ENCODE measurements around the gene VRK1.

VRK1 gene

GRCh38 chr14:96790706-96791105, 6.5 kb upstream of the VRK1 start:
- H3K4me3 ChIP-seq (replicated peaks; ENCODE audit: low read depth, low read length), result no peak overlapping the region
- peaks cover 2% of the 10 kb centered on the region; the same call in 1 of the 2 replicates for H3K27me3 ChIP-seq (replicated peaks; ENCODE audit: control insufficient read depth, insufficient read depth, low read length)
- DNase-seq (ENCODE audit: extremely low read depth, insufficient read length), result no peak
- no peaks in the 10 kb centered on the region for H3K36me3 ChIP-seq (ENCODE audit: control insufficient read depth, insufficient read depth, low read length)
- TF ChIP-seq CTCF (IDR thresholded peaks at IDR 0.05; ENCODE audit: insufficient read depth, low read length, poor library complexity, severe bottlenecking), result no peak

GRCh38 chr14:96792003-96792402, 5.2 kb upstream of the VRK1 start:
- TF ChIP-seq CTCF (IDR thresholded peaks at IDR 0.05; ENCODE audit: insufficient read depth, low read length, poor library complexity, severe bottlenecking), result no peak
- Histone ChIP-seq H3K27me3 (replicated peaks; ENCODE audit: control insufficient read depth, insufficient read depth, low read length) (peaks cover 2% of the 10 kb centered on the region; the same call in 1 of the 2 replicates), H3K4me3 (replicated peaks; ENCODE audit: low read depth, low read length) (no peak overlapping the region), H3K36me3 (ENCODE audit: control insufficient read depth, insufficient read depth, low read length) (no peaks in the 10 kb centered on the region)
- no peak for DNase-seq (ENCODE audit: extremely low read depth, insufficient read length)

GRCh38 chr14:96792591-96792990, 4.6 kb upstream of the VRK1 start:
- Histone ChIP-seq H3K4me3 (replicated peaks; ENCODE audit: low read depth, low read length) (no peak overlapping the region), H3K27me3 (replicated peaks; ENCODE audit: control insufficient read depth, insufficient read depth, low read length) (peaks cover 2% of the 10 kb centered on the region; the same call in 1 of the 2 replicates), H3K36me3 (ENCODE audit: control insufficient read depth, insufficient read depth, low read length) (no peaks in the 10 kb centered on the region)
- TF ChIP-seq CTCF (IDR thresholded peaks at IDR 0.05; ENCODE audit: insufficient read depth, low read length, poor library complexity, severe bottlenecking), result no peak
- DNase-seq (ENCODE audit: extremely low read depth, insufficient read length), result no peak

- Histone ChIP-seq H3K36me3 (ENCODE audit: control insufficient read depth, insufficient read depth, low read length) (no peaks in the 10 kb centered on the region), H3K4me3 (replicated peaks; ENCODE audit: low read depth, low read length) (no peak overlapping the region), H3K27me3 (replicated peaks; ENCODE audit: control insufficient read depth, insufficient read depth, low read length) (peaks cover under 1% of the 10 kb centered on the region; the same call in 1 of the 2 replicates)
- no peak for DNase-seq (ENCODE audit: extremely low read depth, insufficient read length)
- TF ChIP-seq CTCF (IDR thresholded peaks at IDR 0.05; ENCODE audit: insufficient read depth, low read length, poor library complexity, severe bottlenecking), result no peak
Measured at GRCh38 chr14:96793547-96793946, 3.6 kb upstream of the VRK1 start.

DNA sequence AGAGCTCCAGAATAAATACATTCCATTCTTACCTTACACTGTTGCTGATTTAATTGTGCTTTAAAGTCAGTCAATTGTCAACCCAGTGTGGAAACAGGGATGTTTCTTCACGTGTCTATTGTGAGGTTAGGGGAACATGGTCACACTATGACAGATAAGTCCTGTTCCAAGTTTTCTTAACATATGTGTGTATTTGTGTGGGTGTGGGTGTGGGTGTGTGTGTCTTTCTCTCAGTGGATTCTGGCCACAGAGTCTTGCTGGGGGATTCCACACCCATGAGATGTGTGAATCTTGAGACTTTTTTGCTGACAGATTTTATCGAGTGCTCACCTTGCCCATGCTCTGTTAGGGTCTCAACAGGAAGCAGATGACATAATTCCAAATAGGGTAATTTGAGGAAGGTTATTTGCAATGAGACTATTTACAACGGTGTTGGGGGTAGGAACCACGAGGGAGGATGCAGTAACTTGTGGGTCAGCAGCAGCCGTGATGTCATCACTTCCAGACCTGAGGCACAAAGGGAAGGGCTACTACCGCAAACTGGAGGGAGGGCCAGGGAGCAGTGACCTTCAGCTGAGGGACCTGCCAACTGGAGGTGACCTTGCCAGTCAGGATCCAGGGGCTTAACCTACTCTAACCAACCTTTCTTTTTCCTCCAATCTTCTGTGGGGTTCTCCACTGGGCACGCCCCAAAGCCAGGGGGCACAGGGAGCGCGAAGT, 1.9 kb upstream of the VRK1 start:
- H3K4me3 ChIP-seq (replicated peaks; ENCODE audit: low read depth, low read length), result no peak overlapping the region
- no peak for TF ChIP-seq CTCF (IDR thresholded peaks at IDR 0.05; ENCODE audit: insufficient read depth, low read length, poor library complexity, severe bottlenecking)
- H3K36me3 ChIP-seq (ENCODE audit: control insufficient read depth, insufficient read depth, low read length), result no peaks in the 10 kb centered on the region
- H3K27me3 ChIP-seq (replicated peaks; ENCODE audit: control insufficient read depth, insufficient read depth, low read length), result no peaks in the 10 kb centered on the region
- DNase-seq (ENCODE audit: extremely low read depth, insufficient read length), result no peak
